ENCODE results near the gene PDZK1IP1.
A peak's percentile ranks its signal among the peaks of the same experiment; 100 is the strongest.

PDZK1IP1 gene

DNA sequence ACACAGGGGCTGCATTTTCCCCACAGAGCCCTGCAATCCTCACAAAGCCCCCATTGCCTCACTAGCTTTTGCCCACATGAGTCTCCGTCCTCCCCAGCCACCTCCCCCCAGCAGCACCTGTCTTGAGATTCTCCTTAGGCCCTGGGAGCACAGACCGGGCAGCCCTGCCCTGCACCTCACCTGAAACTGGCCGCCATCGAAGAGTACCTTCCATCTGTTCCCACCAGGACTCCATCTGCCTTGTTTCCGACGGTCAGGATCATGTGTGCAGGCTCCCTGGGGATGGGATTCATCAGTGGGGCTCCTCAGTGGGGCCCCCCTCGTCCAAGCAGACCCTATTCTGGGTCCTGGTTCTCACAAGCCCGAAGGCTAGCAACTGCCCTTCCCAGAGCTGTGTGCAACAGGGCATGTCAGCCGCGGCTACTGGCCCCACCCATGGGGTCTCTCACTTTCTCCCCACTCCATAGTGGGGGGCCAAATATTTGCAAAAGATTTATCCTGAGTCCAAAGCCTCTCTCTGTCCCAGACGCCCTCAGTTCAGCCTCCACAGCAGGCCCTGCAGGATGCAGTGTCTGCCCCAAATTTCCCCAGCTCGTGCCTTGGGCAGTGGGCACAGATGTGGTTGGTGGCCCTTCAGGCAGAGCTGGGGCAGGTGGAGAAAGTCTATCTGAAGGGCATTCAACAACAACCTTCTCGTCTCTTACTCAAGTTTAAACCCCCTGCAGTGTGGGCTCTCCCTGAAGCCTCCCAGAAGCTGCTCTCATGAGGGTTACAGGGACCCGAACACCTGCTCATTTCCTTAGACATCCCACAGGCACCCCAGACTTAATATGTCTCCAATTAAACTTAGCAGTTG is 4.8 kb downstream of the PDZK1IP1 start:
- H3K27ac ChIP-seq: no peak overlapping the region
- H3K4me3 ChIP-seq: no peak overlapping the region

- H3K27ac ChIP-seq: no peak overlapping the region
- no peak overlapping the region for H3K4me3 ChIP-seq
These were observed 5.6 kb downstream of the PDZK1IP1 start for GRCh38 chr1:47184090-47184821.

GRCh38 chr1:47183308-47184089 is 6.3 kb downstream of the PDZK1IP1 start:
- H3K27ac ChIP-seq: peak overlapping the region in 1 of 21 experiments; percentile 12

DNA sequence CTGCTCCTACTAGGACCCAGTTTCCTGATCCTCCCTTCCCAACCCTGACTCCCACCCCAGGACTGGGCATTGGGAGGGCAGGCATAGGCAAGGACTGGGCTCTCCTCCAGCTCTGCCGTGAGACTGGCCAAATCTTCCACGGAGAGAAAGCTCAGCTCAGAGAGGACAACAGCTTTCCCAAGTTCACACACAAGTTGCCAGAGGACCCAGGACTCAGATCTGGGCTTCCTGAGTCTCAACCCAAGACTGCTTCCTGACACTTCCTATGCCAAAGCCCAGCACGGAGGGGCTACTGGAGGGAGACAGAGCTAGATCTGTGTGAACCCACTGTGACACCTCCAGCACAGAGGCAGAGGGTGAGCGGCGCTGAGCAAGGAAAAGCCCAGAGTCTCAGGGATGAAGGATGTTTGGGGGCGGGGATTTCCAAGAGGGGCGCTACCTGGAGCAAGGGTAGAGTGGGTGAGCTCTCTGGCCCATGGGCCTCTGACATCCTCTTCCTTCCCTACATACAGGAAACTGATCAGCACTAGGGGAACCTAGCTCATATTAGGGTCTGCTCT is 7.1 kb downstream of the PDZK1IP1 start:
- Histone ChIP-seq H3K4me3 (no peak overlapping the region), H3K27ac (peak overlapping the region in 1 of 21 experiments; percentile 12)

More at GRCh38 chr1:47183308-47184089, 6.3 kb downstream of the PDZK1IP1 start:
- no peak overlapping the region for H3K4me3 ChIP-seq

GRCh38 chr1:47181955-47182675 is 7.7 kb downstream of the PDZK1IP1 start:
- no peak overlapping the region for H3K4me3 ChIP-seq
- peak overlapping the region in 2 of 21 experiments; percentile 12 to 33 for H3K27ac ChIP-seq

DNA sequence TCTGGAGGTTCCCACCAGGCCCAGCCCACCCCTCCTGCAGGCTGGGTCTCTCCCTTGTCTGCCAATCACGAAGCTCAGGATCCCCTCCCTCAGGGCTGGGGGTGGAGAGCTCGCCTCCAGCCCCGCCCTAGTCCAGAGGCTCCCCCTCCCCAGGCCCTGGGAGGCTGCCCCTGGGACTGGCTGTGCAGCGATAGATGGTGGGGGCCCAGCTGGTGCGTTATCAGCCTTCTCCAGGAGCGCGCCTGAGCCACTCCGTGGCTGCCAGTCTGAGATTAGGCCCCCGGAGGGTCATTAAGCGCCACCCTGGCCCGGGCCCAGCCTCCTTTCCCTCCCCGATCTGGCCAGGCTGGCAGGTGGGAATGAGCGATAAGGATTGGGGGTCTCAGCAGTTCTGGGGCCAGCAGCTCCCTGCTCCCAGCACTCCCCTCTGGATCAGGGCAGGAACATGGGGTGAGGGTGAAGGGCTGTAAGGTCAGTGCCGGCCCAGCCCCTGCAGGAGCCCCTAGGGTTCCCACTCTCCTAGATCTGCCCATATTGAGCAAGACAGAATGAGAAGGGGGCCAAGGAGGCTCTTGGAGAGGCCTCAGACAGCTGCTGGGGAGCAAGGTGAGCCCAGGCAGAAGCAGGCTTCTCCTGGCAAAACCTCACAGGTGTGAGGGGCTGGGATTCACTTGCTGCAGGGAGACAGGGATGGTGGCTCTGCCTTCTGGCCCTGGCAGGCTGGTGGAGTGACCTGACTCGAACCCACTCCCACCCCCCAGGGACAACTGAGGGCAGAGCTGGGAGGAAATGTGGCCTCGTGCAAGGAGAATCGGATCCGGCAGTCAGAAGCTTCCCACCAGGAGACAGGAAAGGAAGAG is 8.5 kb downstream of the PDZK1IP1 start:
- H3K4me3 ChIP-seq: no peak overlapping the region
- peak overlapping the region in 1 of 21 experiments; percentile 33 for H3K27ac ChIP-seq

DNA sequence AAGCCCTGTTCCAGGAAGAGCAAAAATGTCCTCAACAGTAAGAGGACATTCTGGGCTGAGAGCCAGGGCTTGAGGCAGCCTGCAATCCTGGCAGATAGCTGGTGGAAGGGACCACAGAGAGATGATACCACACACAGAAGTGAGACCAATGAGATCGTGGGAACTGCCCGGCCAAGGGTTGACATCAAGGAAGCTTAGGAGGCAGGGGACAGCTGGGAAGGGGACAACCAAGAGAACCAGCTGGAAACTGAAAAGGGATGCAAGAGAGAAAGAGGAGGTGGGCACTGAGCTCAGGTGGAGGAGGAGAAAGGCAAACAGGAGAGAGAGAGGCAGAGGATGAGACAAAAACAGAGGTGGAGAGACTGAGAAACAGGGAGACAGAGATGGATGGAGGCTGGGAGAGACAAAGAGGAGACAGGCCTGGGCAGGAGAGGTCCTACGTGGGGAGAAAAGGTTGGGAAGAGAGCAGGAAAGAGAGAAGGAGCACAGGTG is 9.2 kb downstream of the PDZK1IP1 start:
- Histone ChIP-seq H3K27ac (peak overlapping the region in 2 of 21 experiments; percentile 24 to 33), H3K4me3 (no peak overlapping the region)

DNA sequence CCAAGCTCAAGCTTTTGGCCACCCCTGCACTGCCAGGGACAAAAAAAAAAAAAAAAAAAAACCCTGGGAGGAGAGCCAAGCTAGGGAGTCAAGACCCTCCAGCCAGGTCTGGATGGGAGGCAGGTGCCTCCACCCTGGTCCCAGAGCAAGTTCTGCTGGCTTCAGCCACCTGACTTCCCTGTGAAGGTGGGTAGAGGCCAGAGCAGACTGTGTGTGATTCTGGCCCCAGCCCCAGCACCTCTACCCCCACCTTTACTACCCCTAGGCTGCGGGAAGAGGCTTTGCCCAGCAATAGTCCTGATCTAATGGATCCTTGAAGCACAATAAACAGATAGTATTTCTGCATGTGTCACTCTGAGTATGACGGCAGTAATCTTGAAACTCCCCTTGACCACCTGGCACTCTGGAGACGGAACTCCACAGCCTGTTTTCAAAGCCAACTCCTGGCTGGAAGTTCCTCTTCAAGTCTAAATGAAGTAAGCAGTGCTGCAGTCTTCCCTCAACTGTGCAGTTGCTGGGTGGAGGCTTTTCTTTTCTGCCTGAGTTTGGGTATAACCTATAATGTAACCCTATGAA is 9.8 kb downstream of the PDZK1IP1 start:
- peak overlapping the region in 1 of 7 experiments; percentile 35 for H3K4me3 ChIP-seq

GRCh38 chr1:47179017-47179987 is 10.5 kb downstream of the PDZK1IP1 start:
- Histone ChIP-seq H3K4me3 (peak overlapping the region; percentile 23 to 46 (median 34)), H3K27ac (peak overlapping the region in 16 of 21 experiments; percentile 24 to 73 (median 54))

More for the DNA sequence above, 9.8 kb downstream of the PDZK1IP1 start:
- peak overlapping the region in 4 of 21 experiments; percentile 24 to 73 (median 63) for H3K27ac ChIP-seq

- Histone ChIP-seq H3K27ac (peak overlapping the region in 1 of 21 experiments; percentile 69), H3K4me3 (peak overlapping the region in 4 of 7 experiments; percentile 27 to 46 (median 35))
These were observed 11.2 kb downstream of the PDZK1IP1 start for GRCh38 chr1:47178654-47179016.

DNA sequence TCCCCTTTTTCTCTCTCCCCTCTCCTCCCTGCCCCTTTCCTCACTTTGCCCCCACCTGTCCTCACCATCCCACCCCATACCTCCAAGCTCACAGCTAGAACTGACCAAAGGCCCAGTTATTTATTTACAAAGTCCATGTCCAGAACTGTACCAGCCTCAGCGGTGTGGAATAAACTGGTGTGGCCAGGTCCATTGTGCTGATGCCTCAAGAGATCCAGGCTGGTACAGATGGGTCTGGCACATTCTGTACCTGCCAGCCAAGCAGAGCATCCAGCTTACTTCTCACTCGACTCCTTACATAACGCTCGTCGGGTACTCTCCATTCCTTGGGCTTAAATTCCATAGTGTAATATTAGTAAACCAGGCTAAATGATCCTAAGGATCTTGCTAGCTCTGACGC is 11.8 kb downstream of the PDZK1IP1 start:
- Histone ChIP-seq H3K27ac (no peak overlapping the region), H3K4me3 (no peak overlapping the region)

GRCh38 chr1:47175227-47175934 is 14.5 kb downstream of the PDZK1IP1 start:
- no peak overlapping the region for H3K27ac ChIP-seq
- no peak overlapping the region for H3K4me3 ChIP-seq

DNA sequence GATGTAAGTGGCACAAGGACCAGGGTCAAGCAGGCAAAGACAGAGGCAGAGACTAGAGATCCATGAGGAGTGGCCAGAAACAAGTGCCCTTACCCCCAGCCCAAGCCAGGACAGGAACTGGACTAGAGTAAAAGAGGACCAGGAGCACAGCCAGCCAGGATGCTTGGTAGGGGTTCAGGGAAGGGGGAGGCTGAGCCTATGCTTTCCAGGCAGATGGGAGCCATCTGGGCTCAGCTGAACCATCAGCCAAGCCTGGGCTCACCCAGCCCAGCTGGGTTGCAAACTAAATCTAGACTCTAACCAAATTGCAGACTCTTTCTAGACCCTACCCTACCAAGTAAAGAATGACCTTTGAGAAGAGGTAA is 15.2 kb downstream of the PDZK1IP1 start:
- H3K4me3 ChIP-seq: no peak overlapping the region
- H3K27ac ChIP-seq: no peak overlapping the region

- Histone ChIP-seq H3K4me3 (no peak overlapping the region), H3K27ac (no peak overlapping the region)
These were observed 17.1 kb downstream of the PDZK1IP1 start for GRCh38 chr1:47172782-47173181.

DNA sequence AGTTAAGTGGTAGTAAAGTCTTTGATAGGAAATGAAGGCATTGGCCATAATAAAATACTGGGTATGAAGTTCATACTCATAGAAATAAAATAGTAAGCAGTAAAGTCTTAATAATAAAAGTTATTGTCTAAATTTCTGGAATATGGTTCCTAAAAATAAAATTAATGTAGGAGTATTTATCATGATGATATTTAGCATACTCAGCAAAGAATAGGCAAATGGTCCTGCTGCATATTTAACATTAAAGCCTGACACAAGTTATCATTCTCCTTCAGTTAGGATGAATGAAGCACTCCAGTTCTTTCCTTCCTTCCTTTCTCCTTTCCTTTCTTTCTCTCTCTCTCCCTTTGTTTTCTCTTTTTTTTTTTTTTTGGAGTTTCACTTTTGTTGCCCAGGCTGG is 25.3 kb downstream of the PDZK1IP1 start:
- Histone ChIP-seq H3K4me3 (no peak overlapping the region), H3K27ac (no peak overlapping the region)
